Esophagus squamous epithelium (tissue), 4 donors: ENCODE results near the gene SPATA33.

ENCODE experiments used
- POLR2A ChIP-seq, 4 donors: fragments of 450-650 bp; IDR thresholded peaks; one replicate each; pipeline ENCODE4 v1.6.1; 2017; ENCODE audit warnings: antibody characterized with exemption in 4 of 4, mild to moderate bottlenecking in 4 of 4, moderate library complexity in 3 of 4
- TF ChIP-seq, protein P1 (sequence below), 6 experiments: fragments of 450-650 bp in 4 of 6; fragments of 200-600 bp in 2 of 6; sonication (generic) in 2 of 6; IDR thresholded peaks; one replicate each; pipeline ENCODE4 v1.5.1; 2016 to 2019; ENCODE audit warnings: antibody characterized with exemption in 6 of 6, mild to moderate bottlenecking in 4 of 6, moderate library complexity in 4 of 6

DNA sequence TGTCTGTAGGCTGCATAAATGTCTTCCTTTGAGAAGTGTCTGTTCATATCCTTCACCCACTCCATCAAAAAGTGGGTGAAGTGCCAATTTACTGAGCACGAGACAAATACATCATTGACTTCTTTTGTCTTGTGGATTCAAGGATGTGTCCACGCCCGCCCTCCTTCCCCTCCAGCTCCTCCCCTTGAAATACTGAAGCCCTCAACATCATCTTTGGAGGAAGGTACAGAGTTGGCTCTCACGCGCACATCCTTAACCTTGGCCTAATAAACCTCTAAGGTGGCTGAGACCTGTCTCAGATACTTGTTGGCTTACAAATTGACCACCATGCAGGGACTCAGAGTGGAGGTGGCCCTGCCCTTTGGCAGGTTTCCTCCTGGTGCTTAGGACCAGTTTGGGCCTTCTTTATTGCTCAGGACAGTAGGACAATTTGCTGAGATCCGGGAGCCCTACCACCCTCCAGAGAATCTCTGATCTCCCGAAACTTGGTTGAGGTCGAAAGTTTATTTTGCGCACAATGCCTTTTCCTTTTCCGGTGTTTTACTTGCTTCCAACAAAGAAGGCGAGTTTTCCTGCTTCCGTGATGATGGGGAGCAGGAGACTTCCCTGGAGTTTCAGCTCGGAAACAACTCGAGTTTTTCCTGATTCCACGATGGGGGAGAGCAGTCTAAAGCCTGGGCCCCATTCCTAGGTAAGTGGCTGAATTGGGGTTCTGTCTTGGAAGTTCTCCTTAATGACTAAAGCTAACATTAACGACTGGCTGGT, 14.7 kb downstream of the SPATA33 start:
- TF ChIP-seq, protein P1, sequence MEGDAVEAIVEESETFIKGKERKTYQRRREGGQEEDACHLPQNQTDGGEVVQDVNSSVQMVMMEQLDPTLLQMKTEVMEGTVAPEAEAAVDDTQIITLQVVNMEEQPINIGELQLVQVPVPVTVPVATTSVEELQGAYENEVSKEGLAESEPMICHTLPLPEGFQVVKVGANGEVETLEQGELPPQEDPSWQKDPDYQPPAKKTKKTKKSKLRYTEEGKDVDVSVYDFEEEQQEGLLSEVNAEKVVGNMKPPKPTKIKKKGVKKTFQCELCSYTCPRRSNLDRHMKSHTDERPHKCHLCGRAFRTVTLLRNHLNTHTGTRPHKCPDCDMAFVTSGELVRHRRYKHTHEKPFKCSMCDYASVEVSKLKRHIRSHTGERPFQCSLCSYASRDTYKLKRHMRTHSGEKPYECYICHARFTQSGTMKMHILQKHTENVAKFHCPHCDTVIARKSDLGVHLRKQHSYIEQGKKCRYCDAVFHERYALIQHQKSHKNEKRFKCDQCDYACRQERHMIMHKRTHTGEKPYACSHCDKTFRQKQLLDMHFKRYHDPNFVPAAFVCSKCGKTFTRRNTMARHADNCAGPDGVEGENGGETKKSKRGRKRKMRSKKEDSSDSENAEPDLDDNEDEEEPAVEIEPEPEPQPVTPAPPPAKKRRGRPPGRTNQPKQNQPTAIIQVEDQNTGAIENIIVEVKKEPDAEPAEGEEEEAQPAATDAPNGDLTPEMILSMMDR (IDR thresholded peaks at IDR 0.05), result no peak
- TF ChIP-seq POLR2A (IDR thresholded peaks at IDR 0.05), result no peak
